ENCODE data around the gene HBZ.
"Not testable (repeated sequence)": the region's sequence is repeated elsewhere in the genome, so short reads cannot be mapped to it uniquely, and the experiment has no call there.

HBZ gene

GRCh38 chr16:180101-180675 lies 27.7 kb downstream of the HBZ start, which contains the start of gene HBQ1:
HBQ1 (plus strand) TSS chr16:180459; CDS start chr16:180487, 28 bp downstream.
- DNase-seq, result peak; percentile 57 to 74

- DNase-seq, result no peak
Measured at GRCh38 chr16:180681-181564, 28.5 kb downstream of the HBZ start.

GRCh38 chr16:181565-182021 lies 29.1 kb downstream of the HBZ start:
- DNase-seq, result peak; percentile 90 to 94

- no peak for DNase-seq
Measured at GRCh38 chr16:183005-183404, 30.6 kb downstream of the HBZ start.

- DNase-seq, result no peak
Measured at GRCh38 chr16:185213-185612, 32.8 kb downstream of the HBZ start.

GRCh38 chr16:185691-186090 lies 33.2 kb downstream of the HBZ start:
- no peak for DNase-seq

- no peak for DNase-seq
Measured at GRCh38 chr16:187330-187729, 34.9 kb downstream of the HBZ start.

GRCh38 chr16:188674-189073 lies 36.2 kb downstream of the HBZ start:
- peak in 1 of 2 experiments; percentile 42 for DNase-seq

- no peak for DNase-seq
Measured at GRCh38 chr16:189604-190186, 37.3 kb downstream of the HBZ start.

GRCh38 chr16:191831-192230 lies 39.4 kb downstream of the HBZ start:
- no peak for DNase-seq

- DNase-seq, result no peak
Measured at GRCh38 chr16:192686-193085, 40.2 kb downstream of the HBZ start.

GRCh38 chr16:193441-193840 lies 41.0 kb downstream of the HBZ start:
- DNase-seq, result no peak

- no peak for DNase-seq
Measured at GRCh38 chr16:194516-194915, 42.1 kb downstream of the HBZ start.

GRCh38 chr16:200388-200787 lies 47.9 kb downstream of the HBZ start:
- no peak for DNase-seq

GRCh38 chr16:203246-203645 lies 50.8 kb downstream of the HBZ start:
- DNase-seq, result no peak

GRCh38 chr16:204046-204445 lies 51.6 kb downstream of the HBZ start:
- not testable (repeated sequence) for DNase-seq
